Fibroblast of mammary gland (primary cell): ENCODE results near the gene CLDN5.

ENCODE experiments used
- DNase-seq: peaks from one replicate; pipeline ENCODE4 v3.0.0-alpha.2; 2010; ENCODE audit warnings: low read depth
- H3K4me3 ChIP-seq: 2 replicates; pipeline ENCODE4 v1.5.1; 2011; ENCODE audit warnings: low read depth, mild to moderate bottlenecking, low read length, moderate library complexity; ENCODE audit not compliant: control insufficient read depth
- TF ChIP-seq, protein P1 (sequence below): conservative IDR thresholded peaks from 2 replicates; pipeline ENCODE4 v1.5.1; 2011; ENCODE audit warnings: low read depth, low read length, inconsistent platforms; ENCODE audit not compliant: control insufficient read depth, insufficient read depth

CLDN5 gene

DNA sequence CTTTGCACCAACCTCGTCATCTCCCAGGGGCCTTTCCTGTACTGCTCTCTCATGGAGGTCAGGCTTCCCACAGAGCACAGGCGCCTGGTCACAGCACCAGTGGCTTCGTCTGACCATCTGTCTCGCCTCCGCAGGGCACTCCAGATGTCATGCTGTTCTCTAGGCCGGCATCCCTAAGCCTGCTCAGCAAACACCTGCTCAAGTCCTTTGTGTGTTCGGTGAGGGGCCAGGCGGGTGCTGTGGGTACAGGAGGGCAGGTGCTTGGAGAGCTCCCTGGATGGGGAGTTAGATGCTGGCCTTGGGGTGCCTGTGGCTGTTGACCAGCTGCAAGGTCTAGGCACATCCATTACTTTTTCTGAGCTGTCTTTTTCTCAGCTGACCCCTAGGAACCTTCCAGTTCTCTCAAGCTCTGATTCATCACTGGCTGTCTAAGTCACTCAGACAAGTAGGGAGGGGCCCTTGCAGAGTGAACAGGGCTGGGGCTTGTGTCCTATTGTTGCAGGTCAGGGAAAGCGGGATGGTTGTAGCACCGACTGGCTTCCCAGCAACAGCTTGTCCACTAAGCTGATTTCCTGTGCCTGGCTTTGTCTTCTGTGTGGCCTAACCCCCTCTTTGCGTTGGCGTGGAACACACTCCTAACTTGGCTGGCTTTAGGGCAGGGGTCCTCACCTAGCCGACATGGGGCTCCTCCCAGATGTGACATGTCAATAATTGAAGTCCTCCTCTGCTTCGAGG, 9.2 kb downstream of the CLDN5 start:
- TF ChIP-seq, protein P1, sequence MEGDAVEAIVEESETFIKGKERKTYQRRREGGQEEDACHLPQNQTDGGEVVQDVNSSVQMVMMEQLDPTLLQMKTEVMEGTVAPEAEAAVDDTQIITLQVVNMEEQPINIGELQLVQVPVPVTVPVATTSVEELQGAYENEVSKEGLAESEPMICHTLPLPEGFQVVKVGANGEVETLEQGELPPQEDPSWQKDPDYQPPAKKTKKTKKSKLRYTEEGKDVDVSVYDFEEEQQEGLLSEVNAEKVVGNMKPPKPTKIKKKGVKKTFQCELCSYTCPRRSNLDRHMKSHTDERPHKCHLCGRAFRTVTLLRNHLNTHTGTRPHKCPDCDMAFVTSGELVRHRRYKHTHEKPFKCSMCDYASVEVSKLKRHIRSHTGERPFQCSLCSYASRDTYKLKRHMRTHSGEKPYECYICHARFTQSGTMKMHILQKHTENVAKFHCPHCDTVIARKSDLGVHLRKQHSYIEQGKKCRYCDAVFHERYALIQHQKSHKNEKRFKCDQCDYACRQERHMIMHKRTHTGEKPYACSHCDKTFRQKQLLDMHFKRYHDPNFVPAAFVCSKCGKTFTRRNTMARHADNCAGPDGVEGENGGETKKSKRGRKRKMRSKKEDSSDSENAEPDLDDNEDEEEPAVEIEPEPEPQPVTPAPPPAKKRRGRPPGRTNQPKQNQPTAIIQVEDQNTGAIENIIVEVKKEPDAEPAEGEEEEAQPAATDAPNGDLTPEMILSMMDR: no peak
- peak; percentile 15 for DNase-seq
- no peak overlapping the region for H3K4me3 ChIP-seq

DNA sequence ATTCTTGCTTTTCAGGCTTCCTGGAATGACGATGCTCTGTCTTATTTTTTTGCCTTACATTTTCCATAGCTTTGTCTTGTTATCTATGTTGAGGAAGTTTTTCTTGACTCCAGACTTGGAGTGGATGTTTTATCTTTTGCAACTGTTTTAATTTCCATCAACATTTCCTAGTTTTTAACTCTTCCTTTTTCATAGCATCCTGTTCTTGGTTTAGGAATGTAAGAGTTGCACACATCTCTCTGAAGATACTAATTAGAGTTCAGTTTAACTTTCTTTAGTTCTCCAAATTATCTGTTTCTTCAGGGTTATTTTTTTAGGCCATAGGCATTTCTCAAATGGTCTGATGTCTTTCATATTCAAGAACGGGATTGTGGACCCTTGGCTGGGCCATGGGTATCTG, 10.4 kb downstream of the CLDN5 start:
- TF ChIP-seq, protein P1: no peak
- no peak for DNase-seq
- no peak overlapping the region for H3K4me3 ChIP-seq

DNA sequence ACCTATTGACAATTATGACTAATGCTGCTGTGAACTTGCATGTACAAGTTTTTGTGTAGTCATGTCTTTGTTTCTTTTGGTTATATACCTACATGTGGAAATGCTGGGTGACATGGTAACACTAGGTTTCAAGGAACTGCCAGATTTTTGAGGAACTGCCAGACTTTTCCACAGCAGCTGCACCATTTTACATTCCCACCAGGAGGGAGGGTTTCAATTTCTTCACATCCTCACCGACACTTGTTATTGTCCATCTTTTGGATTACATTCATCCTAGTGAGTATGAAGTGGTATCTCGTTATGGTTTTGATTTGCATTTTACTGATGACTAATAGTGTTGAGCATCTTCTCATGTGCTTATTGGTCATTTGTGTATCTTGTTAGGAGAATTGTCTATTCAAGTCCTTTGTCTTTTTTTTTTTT, 13.3 kb downstream of the CLDN5 start:
- TF ChIP-seq, protein P1: no peak
- DNase-seq: no peak
- no peak overlapping the region for H3K4me3 ChIP-seq

DNA sequence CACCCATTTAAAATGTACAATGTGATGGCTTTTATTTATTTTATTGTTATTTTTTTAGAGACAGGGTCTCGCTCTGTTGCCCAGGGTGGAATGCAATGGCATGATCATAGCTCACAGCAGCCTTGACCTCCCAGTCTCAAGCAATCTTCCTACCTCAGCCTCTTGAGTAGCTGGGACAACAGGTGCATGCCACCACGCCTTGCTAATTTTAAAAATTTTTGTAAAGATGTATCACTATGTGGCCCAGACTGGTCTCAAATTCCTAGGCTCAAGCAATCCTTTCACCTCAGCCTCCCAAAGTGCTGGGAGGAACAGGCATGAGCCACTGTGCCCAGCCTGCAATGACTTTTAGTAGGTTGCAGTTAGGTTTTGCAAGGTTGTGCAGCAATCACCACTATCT, 14.3 kb downstream of the CLDN5 start:
- TF ChIP-seq, protein P1: no peak
- DNase-seq: no peak
- no peak overlapping the region for H3K4me3 ChIP-seq

DNA sequence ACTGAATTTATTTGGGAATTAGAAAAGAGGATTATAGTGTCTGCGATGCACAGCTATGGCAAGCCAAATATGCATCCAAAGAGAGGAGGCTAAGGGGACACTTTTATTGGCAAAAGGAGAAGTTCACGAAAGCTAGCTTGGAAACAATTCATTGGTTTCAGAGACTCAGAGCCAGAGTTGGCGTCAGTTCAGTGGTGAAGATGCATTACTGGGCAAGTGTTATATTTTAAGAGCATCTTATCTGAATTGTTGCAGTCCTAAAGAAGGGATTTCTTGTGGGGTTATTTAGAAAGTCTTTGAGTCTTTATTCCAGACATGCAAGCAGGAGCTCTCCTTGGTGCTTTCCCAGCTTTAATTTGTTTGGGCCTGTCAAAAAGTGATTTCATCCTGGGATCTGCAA, 15.0 kb downstream of the CLDN5 start:
- no peak overlapping the region for H3K4me3 ChIP-seq
- DNase-seq: no peak
- TF ChIP-seq, protein P1: no peak

DNA sequence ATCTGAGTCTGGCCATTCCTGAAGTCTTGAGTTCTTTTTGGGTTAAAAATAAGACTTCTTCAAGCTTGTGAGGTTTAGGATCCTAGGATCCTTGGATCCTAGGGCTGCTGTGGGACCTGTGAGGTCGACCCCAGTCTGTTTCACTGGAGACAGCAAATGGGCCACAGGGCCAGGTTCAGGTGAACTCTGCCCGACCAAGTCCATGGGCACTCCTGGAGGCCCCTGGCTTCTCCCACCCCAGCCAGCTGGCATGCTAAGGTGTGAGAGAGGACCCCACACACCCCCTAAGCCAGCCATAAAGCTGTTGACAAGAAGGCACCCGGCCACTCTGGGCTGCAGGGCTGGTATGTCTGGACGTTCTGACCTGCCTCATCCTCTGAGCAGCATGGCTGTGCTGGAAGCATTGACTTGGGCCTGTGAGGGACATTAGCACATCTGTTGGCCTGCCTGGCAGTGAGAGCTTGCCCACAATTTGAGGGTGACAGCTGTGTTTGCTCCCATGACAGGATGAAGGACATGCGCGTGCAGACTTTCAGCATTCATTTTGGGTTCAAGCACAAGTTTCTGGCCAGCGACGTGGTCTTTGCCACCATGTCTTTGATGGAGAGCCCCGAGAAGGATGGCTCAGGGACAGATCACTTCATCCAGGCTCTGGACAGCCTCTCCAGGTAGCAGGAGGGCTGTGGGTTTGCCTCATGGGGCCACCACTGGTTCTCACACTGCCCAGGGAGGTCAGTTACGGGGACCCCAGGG, 16.0 kb downstream of the CLDN5 start:
- H3K4me3 ChIP-seq: no peak overlapping the region
- TF ChIP-seq, protein P1: no peak
- DNase-seq: no peak

DNA sequence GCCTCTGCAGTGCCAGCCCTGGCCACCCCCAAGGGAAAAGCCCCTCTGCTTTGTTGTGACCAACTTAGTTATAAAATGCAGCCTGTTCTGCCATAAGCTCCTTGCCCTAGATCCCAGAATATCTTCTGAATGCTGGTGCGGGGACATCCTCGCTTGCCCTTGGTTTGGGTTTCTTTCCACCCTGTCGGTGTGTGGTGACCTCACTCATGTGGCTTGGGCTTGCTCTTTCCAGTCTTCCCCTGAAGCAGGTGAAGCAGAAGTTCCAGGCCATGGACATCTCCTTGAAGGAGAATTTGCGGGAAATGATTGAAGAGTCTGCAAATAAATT, 16.7 kb downstream of the CLDN5 start:
- TF ChIP-seq, protein P1: no peak
- DNase-seq: no peak
- no peak overlapping the region for H3K4me3 ChIP-seq
